Measurements from ENCODE around the gene SCAMP2.
A peak's percentile ranks its signal among the peaks of the same experiment; 100 is the strongest.

The SCAMP2 gene

GRCh38 chr15:74844319-74845207 is 28.6 kb downstream of the SCAMP2 start:
- Mint-ChIP-seq H3K4me1 (peaks cover 62% of the 10 kb centered on the region), H3K36me3 (peaks cover 52% of the 10 kb centered on the region), H3K4me3 (peak overlapping the region; percentile 61), H3K27ac (peak overlapping the region; percentile 92), H3K27me3 (no peaks in the 10 kb centered on the region), H3K9me3 (no peaks in the 10 kb centered on the region)
- CTCF ChIA-PET = interaction anchor here (0.5 to 3.6 kb wide), 17 partner anchors 9 to 1059 kb away, joined by 3 to 27 read pairs (median 4); partner anchors contain the start of genes FBXO22 and MPI
- no peak for DNase-seq

GRCh38 chr15:74843891-74844299 is 29.3 kb downstream of the SCAMP2 start:
- Mint-ChIP-seq H3K36me3 (peaks cover 53% of the 10 kb centered on the region), H3K27ac (peak overlapping the region; percentile 92), H3K27me3 (no peaks in the 10 kb centered on the region), H3K9me3 (no peaks in the 10 kb centered on the region), H3K4me3 (peak overlapping the region; percentile 95), H3K4me1 (peaks cover 62% of the 10 kb centered on the region)
- DNase-seq = no peak
- CTCF ChIA-PET = interaction anchor here (0.5 to 3.6 kb wide), 13 partner anchors 13 to 1060 kb away, joined by 3 to 27 read pairs (median 5); partner anchors contain the start of genes FBXO22 and MPI

GRCh38 chr15:74843445-74843828 is 29.7 kb downstream of the SCAMP2 start:
- peaks cover 62% of the 10 kb centered on the region for H3K4me1 Mint-ChIP-seq

GRCh38 chr15:74842581-74843444 is 30.4 kb downstream of the SCAMP2 start, which contains the start of gene ULK3:
TSS of gene ULK3 (minus strand) at chr15:74843156. CDS start at chr15:74843105, 51 bp downstream.
- Mint-ChIP-seq H3K9me3 (no peaks in the 10 kb centered on the region), H3K4me1 (peaks cover 61% of the 10 kb centered on the region), H3K27ac (peak within 1 kb of the TSS; percentile 92), H3K27me3 (no peaks in the 10 kb centered on the region), H3K36me3 (peaks cover 45% of the 10 kb centered on the region), H3K4me3 (peak within 1 kb of the TSS; percentile 95)
- CTCF ChIA-PET = interaction anchor here (0.6 to 3.6 kb wide), 9 partner anchors 14 to 74 kb away, joined by 3 to 27 read pairs (median 3); partner anchors contain the start of gene FAM219B
- peak; percentile 95 for DNase-seq

More at GRCh38 chr15:74843445-74843828, 29.7 kb downstream of the SCAMP2 start:
- Mint-ChIP-seq H3K4me3 (peak overlapping the region; percentile 95), H3K27ac (peak overlapping the region; percentile 92), H3K36me3 (peaks cover 49% of the 10 kb centered on the region), H3K27me3 (no peaks in the 10 kb centered on the region), H3K9me3 (no peaks in the 10 kb centered on the region)
- CTCF ChIA-PET = interaction anchor here (1.0 to 3.6 kb wide), 6 partner anchors 13 to 66 kb away, joined by 3 to 27 read pairs (median 4); no protein-coding TSS in a partner anchor
- no peak for DNase-seq

GRCh38 chr15:74841891-74842373 is 31.2 kb downstream of the SCAMP2 start:
- Mint-ChIP-seq H3K27me3 (no peaks in the 10 kb centered on the region), H3K4me3 (peak overlapping the region; percentile 95), H3K9me3 (no peaks in the 10 kb centered on the region), H3K36me3 (peaks cover 40% of the 10 kb centered on the region), H3K27ac (peak overlapping the region; percentile 75), H3K4me1 (peaks cover 54% of the 10 kb centered on the region)
- DNase-seq = no peak
- CTCF ChIA-PET = interaction anchor here (0.6 to 3.6 kb wide), 10 partner anchors 32 to 100 kb away, joined by 3 to 27 read pairs (median 3); partner anchors contain the start of gene FAM219B

- CTCF ChIA-PET = interaction anchor here (0.9 to 1.8 kb wide), 8 partner anchors 42 to 224 kb away, joined by 3 to 12 read pairs (median 3); no protein-coding TSS in a partner anchor
- peak overlapping the region; percentile 95 for H3K4me3 Mint-ChIP-seq
- H3K27ac Mint-ChIP-seq = peak overlapping the region; percentile 75
- peaks cover 40% of the 10 kb centered on the region for H3K36me3 Mint-ChIP-seq
- no peaks in the 10 kb centered on the region for H3K9me3 Mint-ChIP-seq
- no peaks in the 10 kb centered on the region for H3K27me3 Mint-ChIP-seq
- no peak for DNase-seq
- peaks cover 50% of the 10 kb centered on the region for H3K4me1 Mint-ChIP-seq
Observed at GRCh38 chr15:74840851-74841775, 32.1 kb downstream of the SCAMP2 start.

- H3K27me3 Mint-ChIP-seq = no peaks in the 10 kb centered on the region
- DNase-seq = no peak
- peaks cover 36% of the 10 kb centered on the region for H3K4me1 Mint-ChIP-seq
- H3K4me3 Mint-ChIP-seq = no peak overlapping the region
- H3K27ac Mint-ChIP-seq = no peak overlapping the region
- CTCF ChIA-PET = interaction anchor here (1.0 to 1.8 kb wide), 4 partner anchors 41 to 223 kb away, joined by 3 to 12 read pairs (median 3); no protein-coding TSS in a partner anchor
- no peaks in the 10 kb centered on the region for H3K9me3 Mint-ChIP-seq
- peaks cover 42% of the 10 kb centered on the region for H3K36me3 Mint-ChIP-seq
Observed at GRCh38 chr15:74839526-74840395, 33.4 kb downstream of the SCAMP2 start.

- H3K27me3 Mint-ChIP-seq = no peaks in the 10 kb centered on the region
- CTCF ChIA-PET = interaction anchor here (0.9 to 2.2 kb wide), 5 partner anchors 40 to 222 kb away, joined by 3 to 6 read pairs (median 3); no protein-coding TSS in a partner anchor
- no peak for DNase-seq
- no peak overlapping the region for H3K4me3 Mint-ChIP-seq
- peaks cover 43% of the 10 kb centered on the region for H3K36me3 Mint-ChIP-seq
- H3K9me3 Mint-ChIP-seq = no peaks in the 10 kb centered on the region
- no peak overlapping the region for H3K27ac Mint-ChIP-seq
- H3K4me1 Mint-ChIP-seq = peaks cover 28% of the 10 kb centered on the region
Observed at GRCh38 chr15:74838746-74839525, 34.2 kb downstream of the SCAMP2 start.

- H3K4me3 Mint-ChIP-seq = no peak overlapping the region
- no peaks in the 10 kb centered on the region for H3K9me3 Mint-ChIP-seq
- DNase-seq = no peak
- CTCF ChIA-PET = interaction anchor here (0.6 to 2.2 kb wide), 4 partner anchors 50 to 184 kb away, joined by 3 to 6 read pairs (median 3); no protein-coding TSS in a partner anchor
- H3K36me3 Mint-ChIP-seq = peaks cover 41% of the 10 kb centered on the region
- H3K4me1 Mint-ChIP-seq = peaks cover 22% of the 10 kb centered on the region
- no peaks in the 10 kb centered on the region for H3K27me3 Mint-ChIP-seq
- no peak overlapping the region for H3K27ac Mint-ChIP-seq
Observed at GRCh38 chr15:74838137-74838516, 35.0 kb downstream of the SCAMP2 start.

GRCh38 chr15:74837482-74838136 is 35.6 kb downstream of the SCAMP2 start:
- no peak for DNase-seq
- peaks cover 20% of the 10 kb centered on the region for H3K4me1 Mint-ChIP-seq
- CTCF ChIA-PET = interaction anchor here (0.6 to 2.2 kb wide), 3 partner anchors 49 to 184 kb away, joined by 3 to 6 read pairs (median 3); no protein-coding TSS in a partner anchor
- no peak overlapping the region for H3K27ac Mint-ChIP-seq
- no peak overlapping the region for H3K4me3 Mint-ChIP-seq
- no peaks in the 10 kb centered on the region for H3K9me3 Mint-ChIP-seq
- H3K27me3 Mint-ChIP-seq = no peaks in the 10 kb centered on the region
- H3K36me3 Mint-ChIP-seq = peaks cover 40% of the 10 kb centered on the region

- CTCF ChIA-PET = interaction anchor here (0.6 to 2.5 kb wide), 5 partner anchors 32 to 126 kb away, joined by 3 to 13 read pairs (median 7); no protein-coding TSS in a partner anchor
- peaks cover 12% of the 10 kb centered on the region for H3K4me1 Mint-ChIP-seq
- H3K4me3 Mint-ChIP-seq = no peak overlapping the region
- no peak overlapping the region for H3K27ac Mint-ChIP-seq
- H3K27me3 Mint-ChIP-seq = no peaks in the 10 kb centered on the region
- H3K36me3 Mint-ChIP-seq = peaks cover 35% of the 10 kb centered on the region
- H3K9me3 Mint-ChIP-seq = no peaks in the 10 kb centered on the region
- DNase-seq = no peak
Observed at GRCh38 chr15:74836846-74837245, 36.3 kb downstream of the SCAMP2 start.

All from activated naive CD4-positive, alpha-beta T cell treated with anti-CD3 and anti-CD28 coated beads, Interleukin-2, amount 10 ng/mL, durations not matched to agents 7 days and 5 days (primary cell).